ENCODE measurements around the gene ATRX.

DNA sequence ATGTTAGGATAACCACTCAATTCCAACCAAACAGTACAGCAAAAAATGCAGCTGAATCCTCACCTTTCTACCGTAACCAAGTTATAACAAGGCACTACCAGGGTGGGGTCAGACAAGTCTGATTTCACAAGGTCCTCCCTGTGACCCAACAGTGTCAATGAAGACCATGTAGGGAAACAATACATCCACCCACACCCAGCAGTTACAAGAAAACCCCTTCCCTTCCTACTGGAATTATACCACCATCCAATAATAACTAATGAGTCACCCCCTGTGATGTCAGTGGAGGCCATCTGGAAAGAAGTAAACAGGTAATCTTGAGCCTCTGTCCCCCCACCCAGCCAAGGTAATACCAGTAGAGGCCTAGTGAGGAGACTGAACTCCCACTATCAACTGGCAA is 221.2 kb downstream of the ATRX start:
- TF ChIP-seq, protein P1, sequence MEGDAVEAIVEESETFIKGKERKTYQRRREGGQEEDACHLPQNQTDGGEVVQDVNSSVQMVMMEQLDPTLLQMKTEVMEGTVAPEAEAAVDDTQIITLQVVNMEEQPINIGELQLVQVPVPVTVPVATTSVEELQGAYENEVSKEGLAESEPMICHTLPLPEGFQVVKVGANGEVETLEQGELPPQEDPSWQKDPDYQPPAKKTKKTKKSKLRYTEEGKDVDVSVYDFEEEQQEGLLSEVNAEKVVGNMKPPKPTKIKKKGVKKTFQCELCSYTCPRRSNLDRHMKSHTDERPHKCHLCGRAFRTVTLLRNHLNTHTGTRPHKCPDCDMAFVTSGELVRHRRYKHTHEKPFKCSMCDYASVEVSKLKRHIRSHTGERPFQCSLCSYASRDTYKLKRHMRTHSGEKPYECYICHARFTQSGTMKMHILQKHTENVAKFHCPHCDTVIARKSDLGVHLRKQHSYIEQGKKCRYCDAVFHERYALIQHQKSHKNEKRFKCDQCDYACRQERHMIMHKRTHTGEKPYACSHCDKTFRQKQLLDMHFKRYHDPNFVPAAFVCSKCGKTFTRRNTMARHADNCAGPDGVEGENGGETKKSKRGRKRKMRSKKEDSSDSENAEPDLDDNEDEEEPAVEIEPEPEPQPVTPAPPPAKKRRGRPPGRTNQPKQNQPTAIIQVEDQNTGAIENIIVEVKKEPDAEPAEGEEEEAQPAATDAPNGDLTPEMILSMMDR (conservative IDR thresholded peaks at IDR 0.05; ENCODE audit: low read length): no peak
- TF ChIP-seq EZH2phosphoT487 (IDR thresholded peaks at IDR 0.05; ENCODE audit: borderline replicate concordance, low read depth, low read length): no peak

Data from OCI-LY7 (cell line).